ENCODE data around the gene CBX2. TPM values are rescaled to one million over a fixed set of nuclear protein-coding genes. Genes with fewer than 3 reads are reported as not detected.

Gene CBX2
- total RNA-seq, 1 experiment from 2014 or later, result 79.4 TPM

DNA sequence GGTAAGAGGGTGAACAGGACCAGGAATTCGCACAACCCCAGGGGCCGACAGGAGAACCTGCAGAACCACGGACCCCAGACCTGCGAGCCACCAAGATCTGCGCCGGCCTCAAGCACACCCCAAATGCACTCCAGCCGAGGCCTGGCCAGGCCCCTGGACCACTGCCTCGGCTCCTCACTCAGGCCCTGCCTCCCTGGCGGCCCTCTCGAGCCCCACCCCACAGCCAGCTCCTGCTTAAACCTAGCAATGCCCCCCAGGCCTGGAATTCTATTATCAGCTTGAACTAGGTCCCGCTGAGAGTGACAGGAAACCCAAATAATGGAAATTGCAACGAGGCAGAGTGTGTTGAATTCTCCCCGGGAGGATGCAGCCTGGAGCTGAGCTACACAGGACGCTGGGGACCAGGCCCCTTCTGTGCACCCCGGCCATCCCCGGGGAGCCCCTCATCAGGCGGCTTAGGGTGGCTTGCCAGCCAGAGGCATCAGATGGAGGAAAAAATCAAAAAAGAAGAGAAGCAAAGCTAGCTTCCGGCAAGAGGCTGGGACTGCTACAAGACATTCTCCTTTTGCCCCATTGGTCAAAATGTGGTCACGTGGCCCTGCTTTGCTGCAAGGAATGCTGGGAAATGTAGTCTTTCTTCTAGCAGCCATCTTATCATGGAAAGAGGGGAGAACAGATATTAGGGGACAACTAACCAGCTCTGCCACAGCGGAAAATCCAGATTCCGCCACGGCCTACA lies 49.6 kb upstream of the CBX2 start:
- Histone ChIP-seq H3K79me2 (ENCODE audit: insufficient read depth, low read length) (no peaks in the 10 kb centered on the region), H2BK20ac (ENCODE audit: low read depth, low read length, poor library complexity, severe bottlenecking) (no peak overlapping the region), H3K27ac (ENCODE audit: insufficient read length, low read depth, low read length) (no peak overlapping the region), H3K9ac (ENCODE audit: extremely low read depth, insufficient read length, low read length) (no peak overlapping the region), H3K27me3 (ENCODE audit: insufficient read depth, low read length) (no peaks in the 10 kb centered on the region), H4K20me1 (ENCODE audit: control insufficient read depth, insufficient read depth, insufficient read length) (no peaks in the 10 kb centered on the region), H2BK15ac (ENCODE audit: low read depth, low read length) (no peak overlapping the region), H3K23me2 (ENCODE audit: insufficient read length, low read depth, low read length, poor library complexity, severe bottlenecking) (no peaks in the 10 kb centered on the region), H3K18ac (ENCODE audit: insufficient read length, low read depth, low read length) (no peak overlapping the region), H3K4ac (ENCODE audit: low read depth, low read length) (no peak overlapping the region), H2BK12ac (ENCODE audit: insufficient read length, low read depth, low read length) (no peak overlapping the region), H3K4me2 (ENCODE audit: insufficient read depth, insufficient read length, low read length) (no peak overlapping the region), H3K4me1 (ENCODE audit: insufficient read depth, low read length) (no peaks in the 10 kb centered on the region), H3K56ac (ENCODE audit: insufficient read length, low read depth, low read length) (no peak overlapping the region), H2BK5ac (ENCODE audit: insufficient read length, low read length) (no peak overlapping the region), H4K5ac (ENCODE audit: insufficient read length, low read depth, low read length) (no peak overlapping the region), H3K23ac (ENCODE audit: insufficient read length, low read depth, low read length) (no peak overlapping the region), H3K9me3 (ENCODE audit: control insufficient read depth, low read depth, low read length) (no peaks in the 10 kb centered on the region), H3T11ph (ENCODE audit: low read length) (no peak overlapping the region), H2BK120ac (ENCODE audit: low read depth, low read length, poor library complexity, severe bottlenecking) (no peak overlapping the region), H3K14ac (ENCODE audit: insufficient read depth, low read length) (no peak overlapping the region), H3K79me1 (ENCODE audit: insufficient read depth, low read depth, low read length, poor library complexity, severe bottlenecking) (no peaks in the 10 kb centered on the region), H4K8ac (replicated peaks; ENCODE audit: insufficient read length, low read depth, low read length) (no peak overlapping the region), H2AFZ (ENCODE audit: low read length) (no peak overlapping the region), H4K91ac (ENCODE audit: insufficient read length, low read depth, low read length) (no peak overlapping the region), H2AK5ac (ENCODE audit: insufficient read length, low read length) (no peak overlapping the region)
- H3K9me3 Mint-ChIP-seq, result no peaks in the 10 kb centered on the region; a peak in 1 of 5 replicates
- H3K27ac Mint-ChIP-seq, result peak overlapping the region; percentile 74 to 93 (median 84); a peak in 4 of 7 replicates
- TF ChIP-seq, protein P1, sequence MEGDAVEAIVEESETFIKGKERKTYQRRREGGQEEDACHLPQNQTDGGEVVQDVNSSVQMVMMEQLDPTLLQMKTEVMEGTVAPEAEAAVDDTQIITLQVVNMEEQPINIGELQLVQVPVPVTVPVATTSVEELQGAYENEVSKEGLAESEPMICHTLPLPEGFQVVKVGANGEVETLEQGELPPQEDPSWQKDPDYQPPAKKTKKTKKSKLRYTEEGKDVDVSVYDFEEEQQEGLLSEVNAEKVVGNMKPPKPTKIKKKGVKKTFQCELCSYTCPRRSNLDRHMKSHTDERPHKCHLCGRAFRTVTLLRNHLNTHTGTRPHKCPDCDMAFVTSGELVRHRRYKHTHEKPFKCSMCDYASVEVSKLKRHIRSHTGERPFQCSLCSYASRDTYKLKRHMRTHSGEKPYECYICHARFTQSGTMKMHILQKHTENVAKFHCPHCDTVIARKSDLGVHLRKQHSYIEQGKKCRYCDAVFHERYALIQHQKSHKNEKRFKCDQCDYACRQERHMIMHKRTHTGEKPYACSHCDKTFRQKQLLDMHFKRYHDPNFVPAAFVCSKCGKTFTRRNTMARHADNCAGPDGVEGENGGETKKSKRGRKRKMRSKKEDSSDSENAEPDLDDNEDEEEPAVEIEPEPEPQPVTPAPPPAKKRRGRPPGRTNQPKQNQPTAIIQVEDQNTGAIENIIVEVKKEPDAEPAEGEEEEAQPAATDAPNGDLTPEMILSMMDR (conservative IDR thresholded peaks at IDR 0.05), result no peak
- peaks cover 3 to 8% of the 10 kb centered on the region in 2 experiments; a peak in 2 of 4 replicates for H3K4me1 Mint-ChIP-seq
- peak overlapping the region; percentile 24 to 62; a peak in 3 of 5 replicates for H3K4me3 Mint-ChIP-seq
- DNase-seq, result peak; percentile 97
- no peaks in the 10 kb centered on the region for H3K36me3 Mint-ChIP-seq (ENCODE audit: insufficient read depth in 1 of 3, low read depth in 3 of 3)
- WGBS (ENCODE audit: extremely low coverage, insufficient read length, low lambda C conversion rate), result no CpG with 5 or more reads among the region's 22 CpGs
- peaks cover 9% of the 10 kb centered on the region for H3K27me3 Mint-ChIP-seq (ENCODE audit: low read depth)
